ENCODE results near the gene AMN.

GRCh38 chr14:102888748-102889147 lies 33.7 kb upstream of the AMN start:
- TF ChIP-seq CTCF (IDR thresholded peaks at IDR 0.05), result no peak
- no peak for TF ChIP-seq POLR2A (IDR thresholded peaks at IDR 0.05)

Measured in ovary (tissue), 3 donors.